Measurements from ENCODE around the gene CCNL2.
A peak's percentile ranks its signal among the peaks of the same experiment; 100 is the strongest.
"Not testable (repeated sequence)": the region's sequence is repeated elsewhere in the genome, so short reads cannot be mapped to it uniquely, and the experiment has no call there.

CCNL2 gene

DNA sequence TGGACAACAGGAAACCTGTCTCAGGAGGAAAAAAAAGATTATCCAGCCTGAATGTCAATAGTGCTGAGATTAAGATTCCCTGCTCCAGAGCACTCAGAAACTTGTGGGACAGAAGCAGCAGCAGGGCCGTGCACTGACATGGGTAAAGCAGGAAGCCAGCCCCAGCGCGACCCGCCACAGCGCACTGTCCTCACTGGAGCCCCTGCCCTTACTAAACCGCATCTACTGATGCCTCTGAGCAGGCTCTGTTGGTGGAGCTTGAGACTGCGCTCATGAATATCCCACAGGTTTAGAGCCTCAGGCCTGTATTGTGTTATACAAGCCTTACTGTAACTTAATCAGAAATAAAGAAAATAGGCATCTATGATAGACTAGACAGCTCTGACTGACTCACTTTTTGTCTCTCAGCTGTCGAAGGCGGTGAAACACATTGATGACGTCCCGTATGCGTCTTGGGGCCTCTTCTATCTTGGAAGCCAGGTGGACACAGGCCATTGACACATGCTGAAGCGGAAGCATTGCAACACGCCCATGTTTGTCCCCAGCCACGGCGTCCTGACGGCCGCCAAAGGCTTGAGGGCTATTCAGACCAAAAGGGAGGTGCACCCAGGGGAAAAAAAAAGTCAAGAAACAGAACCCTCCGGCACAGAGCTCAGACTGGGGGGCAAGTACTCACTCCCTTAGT is 1.2 kb downstream of the CCNL2 start:
- no peak for DNase-seq

DNA sequence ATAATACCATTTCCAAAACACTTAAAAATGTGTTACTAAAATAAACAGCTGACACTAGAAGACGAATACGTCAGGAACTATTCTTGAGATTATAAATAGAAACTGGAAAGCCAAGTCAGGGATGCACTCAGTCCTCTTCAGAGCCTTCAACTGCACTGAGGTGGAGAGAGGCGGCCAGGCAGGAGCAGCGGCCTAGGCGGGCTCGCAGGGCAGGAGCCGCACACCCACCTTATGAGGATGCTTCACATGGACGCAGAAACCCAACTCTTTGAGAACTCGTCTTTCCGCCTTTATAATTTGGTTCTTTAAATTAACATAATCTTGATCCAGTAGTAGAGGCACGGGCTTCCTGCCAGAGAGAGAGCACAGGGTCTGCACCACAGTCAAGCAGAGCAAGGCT is 4.0 kb downstream of the CCNL2 start:
- DNase-seq = no peak

DNA sequence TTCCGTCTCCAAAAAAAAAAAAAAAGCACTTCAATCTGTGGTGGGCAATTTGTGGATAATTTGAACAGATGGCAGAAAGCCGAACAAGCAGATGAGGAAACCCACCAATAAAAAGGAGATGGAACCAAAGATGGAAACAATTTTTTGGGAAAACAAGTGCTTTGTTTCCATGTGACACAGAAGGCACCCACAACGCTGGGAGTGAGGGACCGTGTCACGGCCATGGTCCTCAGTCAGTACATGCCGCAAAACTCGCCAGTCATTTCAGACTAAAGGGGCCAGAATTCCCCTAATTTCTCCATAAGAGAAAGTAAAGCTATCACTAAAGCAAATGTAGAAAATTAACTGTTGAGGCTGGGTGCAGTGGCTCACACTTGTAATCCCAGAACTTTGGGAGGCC is 5.0 kb downstream of the CCNL2 start:
- DNase-seq = no peak

DNA sequence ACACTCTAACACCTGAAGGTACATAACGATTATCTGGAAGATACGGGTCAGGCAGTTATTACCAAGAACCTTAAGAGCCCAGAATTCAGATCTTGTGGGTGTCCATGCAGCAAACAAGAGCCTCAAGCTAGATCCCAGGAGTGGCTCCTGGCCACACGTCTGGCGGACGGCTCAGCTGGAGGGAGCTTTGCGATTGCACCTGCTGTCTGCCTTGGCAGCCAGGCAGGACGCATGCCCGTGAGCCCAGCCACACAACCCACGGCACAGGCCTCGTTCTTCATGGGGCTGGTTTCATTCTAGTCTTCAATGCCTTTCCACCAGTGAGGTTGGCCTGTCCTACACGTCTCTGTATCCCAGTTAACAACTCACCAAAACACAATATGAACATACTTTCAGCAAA is 5.7 kb downstream of the CCNL2 start:
- DNase-seq = no peak

DNA sequence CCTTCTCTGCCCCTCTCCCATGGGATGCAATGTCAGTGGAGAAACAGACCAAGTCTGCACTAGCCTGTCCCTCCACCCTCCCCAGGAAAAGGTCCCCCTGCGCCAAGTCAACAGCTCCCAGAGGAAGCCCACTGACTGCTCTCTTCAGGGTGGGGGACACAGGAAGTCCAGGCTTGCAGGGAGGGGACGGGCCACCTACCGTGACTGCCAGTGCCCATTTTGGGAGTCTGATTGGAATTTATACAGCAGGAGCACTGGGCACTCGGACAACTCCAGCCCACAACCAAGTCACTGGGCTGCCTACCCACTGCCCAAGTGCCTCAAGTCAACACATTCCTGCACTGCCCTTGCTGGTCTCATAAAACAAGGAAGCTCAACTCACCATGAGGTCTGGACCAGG is 6.1 kb downstream of the CCNL2 start:
- no peak for DNase-seq

DNA sequence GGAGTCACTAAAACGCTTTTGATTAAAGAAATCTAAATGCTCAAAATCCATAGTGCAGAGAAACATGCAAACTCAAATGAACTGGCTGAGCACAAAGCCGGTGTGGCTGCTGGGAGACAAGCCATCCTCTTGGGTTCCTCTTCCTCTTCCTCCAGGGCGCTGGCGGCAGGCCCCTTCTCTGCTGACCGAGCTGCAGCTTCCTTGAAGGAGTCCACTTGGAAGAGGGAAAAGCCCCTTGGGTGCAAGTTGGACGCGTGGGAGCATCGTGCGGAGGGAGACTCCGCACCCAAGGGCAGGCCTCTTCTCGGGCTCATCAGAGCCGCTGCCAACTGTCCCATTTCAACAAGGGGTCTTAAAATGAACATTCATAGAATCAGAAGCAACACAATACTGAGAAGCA is 7.9 kb downstream of the CCNL2 start:
- DNase-seq = no peak

DNA sequence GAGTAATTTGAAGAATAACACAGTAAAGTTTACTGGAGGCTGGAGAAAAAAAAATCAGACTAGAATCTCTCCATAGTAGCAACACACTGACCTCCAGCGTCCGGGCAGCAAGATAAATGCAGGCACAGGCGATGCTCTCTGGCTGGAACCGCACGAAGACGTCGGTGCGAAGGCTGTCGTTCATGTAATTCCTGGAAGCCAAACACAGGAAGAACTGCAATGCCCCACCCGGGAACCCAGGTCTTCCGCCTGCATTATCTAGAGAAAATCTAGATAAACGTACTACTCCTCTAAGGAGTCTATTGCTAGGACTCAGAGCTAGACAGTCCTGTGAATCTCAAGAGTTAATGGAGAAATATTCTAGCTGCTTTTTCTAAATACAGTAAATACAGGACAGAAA is 8.5 kb downstream of the CCNL2 start:
- DNase-seq = no peak

DNA sequence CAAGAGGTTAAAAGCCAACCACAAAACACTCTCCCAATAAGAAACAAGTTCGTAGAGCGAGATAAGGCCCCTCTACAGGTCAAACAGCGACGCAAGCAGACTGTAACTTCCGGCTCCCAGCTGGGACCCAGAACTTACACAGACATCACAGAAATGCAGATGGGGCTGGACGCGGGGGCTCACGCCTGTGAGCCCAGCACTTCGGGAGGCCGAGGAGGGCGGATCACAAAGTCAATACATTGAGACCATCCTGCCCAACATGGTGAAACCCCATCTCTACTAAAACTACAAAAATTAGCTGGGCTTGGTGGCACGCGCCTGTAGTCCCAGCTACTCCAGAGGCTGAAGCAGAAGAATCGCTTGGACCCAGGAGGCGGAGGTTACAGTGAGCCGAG is 11.1 kb downstream of the CCNL2 start:
- DNase-seq = no peak

DNA sequence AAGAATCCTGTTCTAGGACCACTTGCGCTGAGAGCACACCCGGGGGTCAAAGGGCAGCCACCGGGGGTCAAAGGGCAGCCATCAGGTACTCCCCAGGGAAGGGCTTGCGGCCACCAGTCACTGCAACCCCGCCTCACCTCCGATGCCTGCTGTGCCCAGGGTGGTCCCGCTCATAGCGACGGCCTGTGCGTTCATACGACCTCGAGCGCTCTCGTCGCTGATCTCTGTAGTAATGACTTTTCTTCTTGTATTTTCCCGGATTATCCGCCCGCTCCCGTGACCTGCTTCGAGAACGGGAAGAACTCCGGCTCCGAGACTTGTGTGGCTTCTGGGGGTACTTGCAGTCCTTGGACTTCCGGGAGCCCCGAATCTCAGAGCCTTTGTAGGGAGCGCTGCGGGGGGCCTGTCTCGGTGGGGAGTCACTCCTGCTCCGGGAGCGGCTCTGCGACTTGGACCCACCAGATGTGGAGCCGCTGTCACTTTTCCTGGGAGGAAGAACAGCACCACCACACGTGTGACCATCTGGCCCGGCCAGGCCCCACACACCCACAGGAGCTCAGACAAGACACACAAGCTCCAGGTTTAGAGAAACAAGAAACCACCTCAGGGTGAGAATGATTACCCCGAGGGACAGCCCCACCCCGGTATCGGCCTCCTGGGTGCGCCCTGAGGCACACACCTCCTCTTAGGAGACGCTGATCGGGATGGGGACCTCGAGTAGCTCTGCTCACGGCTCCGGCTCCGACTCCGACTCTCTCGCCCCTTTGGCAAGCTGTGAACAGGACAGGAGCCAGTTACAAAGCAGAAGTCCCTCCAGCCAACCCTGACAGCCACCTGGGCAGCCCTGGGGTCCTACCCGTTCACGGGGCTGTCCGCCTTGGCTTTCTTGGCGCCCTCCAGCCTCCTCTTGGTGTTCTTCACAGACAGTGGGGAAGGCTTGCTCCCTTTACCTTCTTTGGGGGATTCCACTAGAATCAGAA is 11.7 kb downstream of the CCNL2 start:
- DNase-seq = no peak

DNA sequence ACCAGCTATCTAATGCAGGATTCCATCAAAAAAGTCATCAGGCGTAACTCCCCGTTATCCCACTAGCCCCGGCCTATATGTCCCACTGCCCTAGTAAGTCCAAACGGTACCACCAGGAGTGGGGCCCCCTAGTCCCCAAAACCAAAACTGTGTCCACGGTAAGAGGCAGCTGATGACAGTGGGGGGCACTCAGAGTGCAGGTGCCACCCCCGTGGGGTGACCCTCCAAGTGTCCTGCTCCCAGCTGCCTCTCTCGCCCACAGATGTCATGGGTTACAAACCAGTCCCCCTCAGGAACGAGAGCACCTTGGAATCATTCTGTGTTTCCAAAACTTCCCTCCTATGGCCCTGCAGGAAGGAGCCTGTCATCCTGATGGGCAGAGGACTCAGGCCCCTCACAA is 13.2 kb downstream of the CCNL2 start:
- no peak for DNase-seq

DNA sequence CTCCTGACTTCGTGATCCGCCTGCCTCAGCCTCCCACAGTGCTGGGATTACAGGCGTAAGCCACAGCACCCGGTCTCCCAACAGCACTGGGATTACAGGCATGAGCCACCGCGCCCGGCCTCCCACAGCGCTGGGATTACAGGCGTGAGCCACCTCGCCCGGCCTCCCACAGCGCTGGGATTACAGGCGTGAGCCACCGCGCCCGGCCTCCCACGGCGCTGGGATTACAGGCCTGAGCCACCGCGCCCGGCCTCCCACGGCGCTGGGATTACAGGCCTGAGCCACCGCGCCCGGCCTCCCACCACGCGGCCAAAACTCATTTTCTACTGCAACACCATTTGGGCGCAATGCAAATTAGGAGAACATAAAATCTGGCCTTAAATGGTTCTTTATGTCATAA is 13.8 kb downstream of the CCNL2 start:
- not testable (repeated sequence) for DNase-seq

DNA sequence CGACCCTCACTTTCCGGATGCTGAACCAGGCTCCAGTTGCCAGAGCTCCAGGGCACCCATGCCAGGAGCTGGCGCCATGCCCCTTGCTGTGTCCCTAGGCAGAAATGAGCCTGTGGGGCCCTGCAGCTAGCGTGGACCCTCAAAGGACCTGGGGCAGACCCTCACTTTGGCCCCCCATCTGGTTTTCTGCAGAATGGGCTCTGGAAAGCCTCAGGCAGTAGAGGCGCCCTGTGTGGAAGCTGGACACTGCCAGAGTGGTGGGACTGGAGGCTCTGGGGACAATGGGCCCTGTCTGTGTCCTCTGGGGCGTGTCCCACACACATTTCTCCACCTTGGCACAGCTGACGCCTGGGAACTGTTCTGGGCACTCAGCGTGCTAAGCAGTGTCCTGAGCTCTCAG is 17.8 kb downstream of the CCNL2 start:
- no peak for DNase-seq

DNA sequence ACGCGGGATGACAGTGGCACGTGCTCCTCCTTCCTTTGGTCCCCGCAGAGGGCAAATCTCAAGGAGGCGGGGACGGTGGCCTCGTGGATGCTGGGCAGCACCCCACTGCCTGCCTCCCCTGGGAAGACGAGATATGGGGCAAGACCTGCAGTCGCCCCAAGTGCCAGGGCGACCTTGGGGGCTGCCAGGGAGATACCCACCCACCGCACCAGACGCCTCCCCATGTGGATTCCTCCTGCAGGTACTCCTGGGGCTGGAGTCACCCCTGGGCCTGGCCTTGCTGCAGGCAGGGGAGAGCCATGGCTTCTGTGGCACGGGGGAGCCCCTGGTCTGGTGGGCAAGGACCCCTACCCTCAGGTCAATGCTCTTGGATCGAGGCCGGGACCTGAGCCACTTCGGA is 18.3 kb downstream of the CCNL2 start:
- DNase-seq = no peak

DNA sequence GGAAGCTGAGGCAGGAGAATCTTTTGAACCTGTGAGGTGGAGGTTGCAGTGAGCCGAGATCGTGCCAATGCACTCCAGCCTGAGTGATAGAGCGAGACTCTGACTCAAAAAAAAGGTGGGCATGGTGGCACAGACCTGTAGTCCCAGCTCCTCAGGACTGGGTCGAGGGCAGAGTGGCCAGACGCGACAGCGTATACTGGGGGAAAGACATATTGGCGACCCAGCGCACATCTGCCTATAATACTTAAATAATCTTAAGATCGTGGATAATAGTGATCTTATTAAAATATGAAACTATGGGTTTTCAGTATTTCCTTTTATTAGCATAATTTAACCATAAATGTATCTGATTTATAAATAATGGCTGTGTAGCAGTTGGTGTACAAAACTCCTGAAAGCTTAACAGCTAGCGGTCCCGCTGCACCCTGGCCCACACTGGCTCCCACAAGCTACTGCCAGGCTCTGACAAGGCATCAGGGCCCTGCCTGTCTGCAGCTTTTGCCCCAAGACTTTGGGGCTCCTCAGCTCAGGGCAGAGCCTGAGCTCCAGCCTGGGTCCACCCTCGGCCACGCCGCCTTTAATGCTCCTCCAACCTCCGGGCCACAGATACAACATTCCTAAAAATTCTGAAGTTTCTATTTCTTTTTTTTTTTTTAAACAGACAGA is 21.5 kb downstream of the CCNL2 start:
- no peak for DNase-seq

DNA sequence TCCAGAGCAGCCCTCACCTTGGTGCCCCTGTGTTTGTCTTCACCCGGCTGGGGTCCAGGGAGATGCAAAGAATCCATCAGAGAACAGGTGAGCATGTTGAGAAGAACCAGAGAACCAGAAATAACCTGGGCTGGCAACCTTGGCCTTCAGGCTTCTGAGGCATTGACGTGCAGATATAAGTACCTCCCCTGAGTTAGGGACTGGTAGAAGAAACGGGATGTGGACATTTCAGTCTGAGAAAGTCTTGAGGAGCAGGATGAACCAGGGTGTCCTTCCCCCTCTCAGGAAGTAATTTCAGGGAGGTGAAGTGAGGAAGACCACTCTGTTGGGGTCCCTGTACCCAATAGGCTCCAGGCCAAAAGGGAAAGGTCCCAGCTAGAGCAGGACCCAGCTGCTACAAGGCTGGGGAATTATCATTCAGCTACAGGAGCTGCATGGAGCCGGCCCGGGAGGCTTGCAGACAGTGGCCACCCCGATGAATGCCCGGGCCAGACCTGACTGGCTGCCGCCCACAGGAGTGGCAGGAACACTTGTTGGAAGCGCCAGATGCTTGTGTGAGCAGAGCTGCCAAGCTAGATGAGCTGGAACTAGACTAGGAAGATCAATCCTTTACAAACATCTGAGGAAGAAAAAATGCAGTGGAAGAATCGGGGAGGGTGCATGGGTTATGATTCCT is 22.4 kb downstream of the CCNL2 start:
- DNase-seq = no peak

DNA sequence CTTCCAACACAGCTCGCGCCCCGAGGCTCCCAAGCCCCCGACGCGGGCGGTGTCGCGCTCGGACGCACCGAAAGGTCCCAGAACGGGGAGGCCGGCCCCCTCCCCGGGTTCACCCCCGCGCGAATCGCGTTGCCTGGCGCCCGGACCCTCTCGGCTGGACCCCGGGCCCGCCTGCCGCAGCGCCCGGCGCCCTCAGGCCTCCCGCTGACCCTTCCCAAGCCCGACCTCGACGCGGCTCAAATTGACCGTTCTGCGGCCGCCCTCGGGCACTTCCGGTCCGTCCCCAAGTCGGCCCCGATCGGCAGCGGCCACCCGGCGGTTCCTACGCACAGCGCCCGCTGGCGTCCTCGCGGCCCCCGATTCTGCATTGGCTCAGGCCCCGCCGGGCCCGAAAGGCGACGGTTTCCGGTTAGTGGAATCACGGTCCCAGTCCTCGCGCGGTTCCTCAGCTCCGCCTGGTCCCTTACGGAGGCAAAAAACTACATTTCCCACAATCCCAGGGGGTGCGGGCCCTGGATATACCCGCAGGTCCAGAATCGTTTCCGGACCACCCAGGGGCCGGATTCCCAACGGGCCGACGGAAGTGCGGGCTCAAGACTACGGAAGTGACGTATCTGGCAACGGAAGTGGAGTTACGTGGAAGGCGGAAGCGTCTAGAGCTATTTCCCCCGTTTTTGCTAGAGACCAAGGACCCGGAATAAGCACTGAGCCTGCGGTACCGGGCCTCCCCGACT is 24.0 kb downstream of the CCNL2 start, which contains the start of gene AURKAIP1:
Gene AURKAIP1, minus strand, starts transcription at position 279 of the 734 bp plus-strand sequence. CDS start 451 bp downstream, outside the sequence.
- DNase-seq = peak; percentile 93 to 96

DNA sequence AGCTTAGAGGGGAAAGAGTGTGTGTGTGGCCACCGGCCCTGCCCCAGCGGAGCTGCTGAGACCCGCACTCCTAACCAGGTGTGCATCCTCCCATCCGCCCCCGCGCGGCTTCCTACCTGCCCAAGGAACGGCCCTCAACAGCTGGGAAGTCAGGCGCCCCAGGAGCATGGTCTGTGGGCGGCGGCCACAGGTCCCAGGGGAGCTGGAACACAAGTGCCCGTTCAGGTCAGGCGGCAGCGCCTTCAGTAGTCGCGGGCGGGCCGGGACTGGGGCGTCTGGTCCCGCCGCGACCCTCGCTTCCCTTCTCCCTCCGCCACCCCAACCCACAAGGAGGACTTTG is 24.6 kb downstream of the CCNL2 start:
- DNase-seq = peak in 1 of 2 donors; percentile 10

DNA sequence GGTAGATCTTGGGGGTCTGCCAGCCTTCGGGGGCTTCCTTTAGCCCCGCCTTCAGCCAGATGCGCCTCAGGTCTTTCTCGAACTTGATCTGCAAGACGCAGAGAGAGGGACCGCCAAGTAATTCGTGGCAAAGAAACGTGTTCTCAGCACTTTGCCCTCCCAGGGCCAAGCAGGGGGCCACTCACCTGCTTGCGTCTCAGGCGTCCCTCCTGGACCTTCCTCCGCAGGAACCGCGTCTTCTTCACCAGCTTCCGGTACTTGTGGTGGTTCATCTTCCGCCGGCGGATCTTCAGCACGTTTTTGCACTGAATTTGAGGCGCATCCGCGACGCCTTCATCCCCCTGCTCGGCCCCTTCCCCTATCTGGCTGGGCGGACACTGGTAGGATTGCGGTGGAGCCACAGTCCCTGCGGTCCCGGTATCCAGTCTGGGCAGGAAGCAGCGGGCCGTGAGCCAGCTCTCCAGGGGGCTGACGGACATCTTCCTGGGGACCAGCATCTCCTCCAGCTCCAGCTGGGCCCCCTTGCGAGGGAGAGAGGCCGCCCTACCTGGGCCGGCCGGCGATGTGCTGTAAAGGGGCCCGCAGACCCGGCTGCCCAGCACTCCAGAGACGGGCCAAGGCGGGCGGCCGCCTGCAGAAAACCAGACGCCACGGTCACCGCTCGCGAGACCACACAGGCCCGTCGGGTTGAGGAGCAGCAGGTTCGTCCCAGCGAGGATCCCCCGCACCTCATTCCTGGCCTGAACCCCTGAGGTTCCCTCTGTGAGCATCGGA is 25.1 kb downstream of the CCNL2 start:
- no peak for DNase-seq

DNA sequence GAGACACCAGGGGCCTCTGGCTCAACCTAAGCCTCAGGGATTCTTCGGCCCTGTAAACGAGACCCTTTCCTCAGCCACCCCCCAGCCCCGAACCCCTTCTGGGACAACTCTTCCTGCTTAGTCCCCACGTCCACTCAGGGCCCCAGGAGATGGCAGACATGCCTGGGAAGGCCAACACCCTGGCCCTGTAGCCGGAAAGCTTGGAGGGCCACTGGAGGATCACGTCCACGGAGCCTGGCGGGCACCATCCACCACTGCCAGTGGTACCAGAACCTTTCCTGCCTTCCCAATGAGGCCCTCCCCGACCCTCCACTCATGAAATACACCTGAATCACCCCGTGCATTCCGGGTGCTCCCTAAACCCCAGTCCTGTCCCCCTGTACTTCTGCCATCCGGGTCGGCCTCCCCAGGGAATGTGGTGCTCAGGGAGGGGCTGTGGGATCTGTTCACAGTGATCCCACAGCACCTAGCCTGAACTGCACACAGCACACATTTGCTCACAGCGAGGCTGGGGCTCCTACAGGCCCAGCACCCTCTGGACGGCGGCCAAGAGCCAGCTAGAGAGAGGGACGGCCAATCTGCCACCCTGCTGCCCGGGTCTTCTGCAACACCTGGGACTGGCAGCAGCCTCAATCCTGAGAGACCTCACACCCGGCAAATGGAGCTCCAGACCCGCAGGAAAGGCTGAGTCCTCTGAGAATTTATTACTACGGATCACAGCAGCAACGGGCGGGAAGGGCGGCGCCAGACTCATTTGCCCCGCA is 25.9 kb downstream of the CCNL2 start:
- no peak for DNase-seq
